NCI-H524 treated with DMSO at 0.1 percent for 48 hours (cell line): ENCODE measurements around the gene SIGLEC11.
"Not testable (repeated sequence)": the region's sequence is repeated elsewhere in the genome, so short reads cannot be mapped to it uniquely, and the experiment has no call there.

Experiments used
- DNase-seq: peaks from one replicate; lab custom pipeline; 2025; lab: John Stamatoyannopoulos, UW

SIGLEC11 gene

GRCh38 chr19:49981603-49982593, 20.9 kb upstream of the SIGLEC11 start:
- DNase-seq: no peak

DNA sequence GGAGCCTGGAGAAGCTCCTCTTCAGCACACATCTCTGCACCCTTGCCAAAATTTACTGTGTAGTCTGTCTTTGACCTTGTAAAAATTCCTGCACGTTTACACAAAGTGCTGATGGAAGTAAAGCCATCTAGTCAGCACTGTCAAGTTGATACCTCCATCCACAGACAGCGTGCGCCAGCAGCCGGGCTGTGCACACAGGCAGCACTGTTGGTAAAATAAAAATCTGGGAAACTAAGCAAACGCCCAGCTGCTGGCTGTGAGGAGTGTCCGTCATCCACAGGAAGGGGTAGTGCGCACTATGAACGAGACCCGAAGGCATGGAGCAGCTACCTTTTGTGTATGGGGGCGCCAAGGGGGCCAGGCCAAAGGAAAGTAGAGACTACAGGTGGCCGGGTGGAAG, 17.4 kb upstream of the SIGLEC11 start:
- DNase-seq: no peak

GRCh38 chr19:49977881-49978280, 16.9 kb upstream of the SIGLEC11 start:
- no peak for DNase-seq

GRCh38 chr19:49977076-49977475, 16.1 kb upstream of the SIGLEC11 start:
- no peak for DNase-seq

GRCh38 chr19:49976496-49976895, 15.5 kb upstream of the SIGLEC11 start:
- DNase-seq: no peak

DNA sequence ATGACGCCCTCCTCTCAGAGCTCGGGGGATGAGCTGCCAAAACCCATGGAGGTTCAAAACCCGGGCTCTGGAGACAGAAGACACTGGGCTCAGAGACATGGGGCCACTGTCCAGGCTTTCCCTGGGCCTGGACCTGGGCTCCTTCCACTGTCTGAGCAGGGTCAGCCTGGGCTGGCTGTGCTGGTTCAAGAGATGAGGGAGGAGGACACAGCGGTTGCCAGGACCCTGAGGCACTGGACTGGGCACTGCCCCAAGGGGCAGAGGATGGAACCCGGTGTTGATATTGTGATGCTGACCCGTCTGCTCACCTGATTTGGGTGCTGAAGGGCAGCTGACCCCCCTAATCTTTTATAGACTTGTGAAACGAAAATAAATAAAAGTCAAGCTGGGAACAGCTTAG, 14.1 kb upstream of the SIGLEC11 start:
- no peak for DNase-seq

DNA sequence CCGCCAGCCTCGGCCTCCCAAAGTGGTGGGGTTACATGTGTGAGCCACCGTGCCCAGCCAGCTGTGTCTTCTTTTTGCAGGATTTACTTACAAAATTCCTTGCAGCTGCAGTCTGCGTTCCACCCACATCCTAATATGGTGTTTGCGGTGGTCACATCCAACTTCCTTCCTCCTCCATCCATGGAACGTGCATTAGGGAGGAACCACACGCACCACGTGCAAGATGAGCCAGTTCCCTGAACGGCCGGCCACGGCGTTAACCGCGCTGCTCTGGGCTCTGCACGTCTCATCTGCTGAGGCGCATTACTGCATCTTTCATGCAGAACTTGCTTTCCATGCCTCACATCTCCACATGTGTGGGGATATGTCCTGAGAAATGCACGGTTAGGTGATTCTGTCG, 13.0 kb upstream of the SIGLEC11 start:
- DNase-seq: no peak

DNA sequence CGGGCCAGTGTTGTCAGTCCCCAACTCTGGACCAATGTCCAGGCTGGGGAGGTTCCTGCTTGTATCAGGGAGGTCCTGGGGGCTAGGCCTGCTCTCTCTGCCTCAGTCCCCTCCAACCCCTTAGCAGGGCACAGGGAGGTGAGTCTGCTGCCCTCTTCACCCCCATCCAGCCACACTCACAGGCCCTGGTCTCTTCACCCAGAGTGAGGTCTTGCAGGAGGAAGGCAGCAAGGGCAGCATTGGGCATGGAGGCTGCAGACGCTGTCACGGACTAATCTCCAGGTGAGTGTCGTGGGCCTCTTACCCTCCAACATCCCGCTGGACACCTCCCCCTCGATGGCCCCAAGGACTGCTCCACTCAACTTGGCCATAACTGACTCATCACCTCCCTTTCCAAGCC, 11.9 kb upstream of the SIGLEC11 start:
- DNase-seq: no peak

DNA sequence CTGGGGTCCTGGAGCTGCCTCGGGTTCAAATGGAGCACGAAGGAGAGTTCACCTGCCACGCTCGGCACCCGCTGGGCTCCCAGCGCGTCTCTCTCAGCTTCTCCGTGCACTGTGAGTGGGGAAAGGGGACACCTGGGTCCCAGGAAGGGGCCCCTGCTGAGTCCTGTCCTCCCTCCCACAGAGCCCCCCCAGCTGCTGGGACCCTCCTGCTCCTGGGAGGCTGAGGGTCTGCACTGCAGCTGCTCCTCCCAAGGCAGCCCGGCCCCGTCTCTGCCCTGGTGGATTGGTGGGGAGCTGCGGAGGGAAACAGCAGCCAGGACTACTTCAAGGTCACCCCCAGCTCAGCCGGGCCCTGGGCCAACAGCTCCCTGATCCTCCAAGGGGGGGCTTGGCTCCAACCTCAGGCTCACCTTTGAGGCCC, 11.0 kb upstream of the SIGLEC11 start:
- DNase-seq: no peak

- DNase-seq: not testable (repeated sequence)
Observed at GRCh38 chr19:49969355-49969754, 8.4 kb upstream of the SIGLEC11 start.

GRCh38 chr19:49968279-49968922, 7.4 kb upstream of the SIGLEC11 start:
- no peak for DNase-seq

- not testable (repeated sequence) for DNase-seq
Observed at GRCh38 chr19:49959892-49960291, 1.1 kb downstream of the SIGLEC11 start.

- DNase-seq: not testable (repeated sequence)
Observed at GRCh38 chr19:49958596-49958995, 2.4 kb downstream of the SIGLEC11 start.

GRCh38 chr19:49958144-49958543, 2.8 kb downstream of the SIGLEC11 start:
- not testable (repeated sequence) for DNase-seq

DNA sequence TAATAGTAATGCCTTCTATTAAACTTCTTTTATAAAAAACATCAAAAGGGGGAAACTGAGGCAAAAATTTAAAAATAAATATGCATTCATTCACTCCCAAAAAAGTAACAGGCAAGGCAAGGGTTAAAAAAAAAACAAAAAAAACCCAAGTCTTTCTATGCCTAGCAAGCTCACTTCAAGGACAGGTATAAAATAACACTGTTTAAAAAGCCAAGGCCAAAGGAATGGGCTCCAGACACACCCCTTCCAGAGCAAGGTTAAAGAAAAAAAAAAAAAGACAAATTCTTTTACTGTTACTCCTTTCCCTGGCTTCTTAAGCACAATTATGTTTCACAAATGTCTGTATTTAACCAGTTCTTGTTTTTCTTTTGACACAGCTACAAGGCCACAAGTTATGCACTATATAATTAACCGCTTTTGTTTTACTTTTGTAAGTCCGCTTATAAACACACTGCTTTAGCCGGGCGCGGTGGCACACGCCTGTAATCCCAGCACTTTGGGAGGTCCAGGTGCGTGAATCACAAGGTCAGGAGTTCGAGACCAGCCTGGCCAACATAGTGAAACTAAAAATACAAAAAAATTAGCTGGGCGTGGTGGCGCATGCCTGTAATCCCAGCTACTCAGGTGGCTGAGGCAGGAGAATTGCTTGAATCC, 3.6 kb downstream of the SIGLEC11 start:
- no peak for DNase-seq

DNA sequence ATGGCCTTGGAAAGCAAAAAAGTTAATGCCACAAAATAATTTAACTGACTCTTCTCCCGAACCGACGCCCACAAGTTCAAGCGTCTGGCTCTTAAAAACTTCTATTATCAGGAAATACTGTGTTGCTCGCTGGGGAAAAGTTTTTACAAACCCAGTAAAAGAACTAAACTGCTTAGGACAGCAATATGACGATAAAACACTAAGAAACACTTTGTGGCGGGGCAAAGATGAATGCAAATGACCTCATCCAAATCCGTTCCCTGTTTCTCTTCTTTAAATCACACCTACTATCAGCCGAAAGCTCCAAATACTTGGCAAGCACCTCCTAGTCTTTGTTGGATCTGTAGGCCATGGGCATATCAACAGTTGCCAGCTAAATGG, 4.9 kb downstream of the SIGLEC11 start:
- no peak for DNase-seq

- DNase-seq: no peak
Observed at GRCh38 chr19:49954933-49955332, 6.0 kb downstream of the SIGLEC11 start.

- no peak for DNase-seq
Observed at GRCh38 chr19:49954092-49954829, 6.7 kb downstream of the SIGLEC11 start.

DNA sequence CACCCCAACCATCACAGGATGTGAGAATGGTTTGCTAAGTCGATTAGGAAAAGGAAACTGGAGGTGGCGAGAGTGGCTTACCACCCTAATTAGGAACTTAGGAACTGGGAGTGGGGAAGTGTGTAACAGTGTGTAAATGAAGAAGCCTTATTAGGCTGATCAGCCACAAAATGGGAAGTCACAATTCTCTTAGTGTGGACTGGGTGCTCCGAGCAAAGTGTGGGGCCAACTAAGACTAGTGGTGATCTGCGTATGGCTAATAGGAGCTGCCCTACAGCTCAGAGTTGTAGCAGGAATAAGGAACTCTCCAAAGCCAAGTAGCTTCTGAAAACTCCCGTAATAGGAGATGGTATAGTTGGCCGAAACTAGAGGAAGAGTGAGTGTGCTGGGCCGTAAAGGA, 7.6 kb downstream of the SIGLEC11 start:
- no peak for DNase-seq

DNA sequence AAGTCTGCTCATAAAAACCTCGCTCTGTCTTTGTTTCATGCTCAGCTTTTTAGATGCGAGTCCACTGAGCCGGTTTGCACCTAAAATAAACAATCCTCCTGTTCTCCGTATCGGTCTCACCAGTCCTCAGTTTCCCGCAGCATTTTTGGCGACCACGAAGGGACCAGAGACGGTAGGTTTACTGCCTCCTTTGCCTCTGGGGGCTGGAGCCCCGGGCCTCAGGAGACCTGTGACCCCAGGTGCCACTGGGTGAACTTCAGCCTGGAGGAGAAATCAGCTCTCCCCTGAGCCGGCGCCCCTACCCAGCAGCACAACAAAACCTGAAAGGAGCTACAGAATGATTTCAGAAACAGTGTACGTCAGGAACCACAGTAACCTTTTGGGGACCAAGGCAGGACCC, 8.1 kb downstream of the SIGLEC11 start:
- no peak for DNase-seq

- no peak for DNase-seq
Observed at GRCh38 chr19:49952479-49952836, 8.5 kb downstream of the SIGLEC11 start.

DNA sequence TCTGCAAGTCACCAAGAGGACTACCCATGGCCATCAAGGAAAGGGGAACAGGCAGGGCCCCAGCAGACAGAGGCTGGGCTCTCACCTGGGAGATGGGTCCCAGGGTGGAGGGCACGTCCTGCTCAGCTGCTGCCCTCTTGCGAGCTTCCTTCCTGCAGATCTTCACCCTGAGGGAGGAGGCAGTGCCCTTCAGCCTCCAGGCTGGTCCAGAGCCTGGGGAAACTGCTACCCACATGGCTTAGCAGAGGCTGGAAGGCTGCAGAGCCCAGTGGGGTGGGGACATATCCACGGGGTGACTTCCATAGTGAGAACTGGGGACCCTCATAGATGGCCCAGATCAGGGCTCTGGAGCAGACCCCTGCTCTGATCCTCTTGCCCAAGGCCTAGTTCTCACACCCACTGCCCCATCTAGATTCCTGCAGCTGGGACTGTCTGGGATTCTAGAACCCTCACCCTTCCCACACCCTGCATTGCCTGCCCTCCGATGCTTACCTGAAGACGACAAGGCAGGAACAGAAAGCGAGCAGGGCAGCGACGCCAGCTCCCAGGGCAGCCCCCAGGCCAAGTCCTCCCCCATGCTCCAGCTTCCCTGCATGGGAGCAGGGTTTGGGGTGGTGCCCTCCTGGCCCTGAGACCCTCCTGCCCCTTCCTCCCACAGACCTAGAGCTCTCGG, 9.0 kb downstream of the SIGLEC11 start:
- no peak for DNase-seq
